Measurements from ENCODE around the gene KLHDC9.

KLHDC9 gene

GRCh38 chr1:161089938-161090337, 8.2 kb upstream of the KLHDC9 start:
- no peaks in the 10 kb centered on the region for H3K9me3 ChIP-seq (replicated peaks in 1 of 11)
- H3K27me3 ChIP-seq, result no peaks in the 10 kb centered on the region
- H3K27ac ChIP-seq, result no peak overlapping the region; a peak in 1 of 22 replicates
- peaks cover 0 to 80% (median 12%) of the 10 kb centered on the region in 10 experiments; a peak in 9 of 20 replicates for H3K4me1 ChIP-seq
- no peaks in the 10 kb centered on the region for H3K36me3 ChIP-seq
- H3K4me2 ChIP-seq, result peak overlapping the region in 4 of 11 experiments; percentile 18 to 85 (median 74); a peak in 6 of 22 replicates
- no peak overlapping the region for H3K4me3 ChIP-seq
- H4K20me1 ChIP-seq, result no peaks in the 10 kb centered on the region
- no peak overlapping the region for H3K9ac ChIP-seq
- no peak for TF ChIP-seq Cebpa-rat (IDR thresholded peaks at IDR 0.05)

GRCh38 chr1:161090617-161091016, 7.5 kb upstream of the KLHDC9 start:
- no peaks in the 10 kb centered on the region for H4K20me1 ChIP-seq
- H3K9ac ChIP-seq, result no peak overlapping the region
- no peak overlapping the region for H3K27ac ChIP-seq
- H3K36me3 ChIP-seq, result no peaks in the 10 kb centered on the region
- H3K27me3 ChIP-seq, result no peaks in the 10 kb centered on the region
- TF ChIP-seq Cebpa-rat (IDR thresholded peaks at IDR 0.05), result no peak
- peaks cover 0 to 79% (median 9%) of the 10 kb centered on the region in 10 experiments; a peak in 9 of 20 replicates for H3K4me1 ChIP-seq
- H3K4me2 ChIP-seq, result no peak overlapping the region
- no peaks in the 10 kb centered on the region for H3K9me3 ChIP-seq (replicated peaks in 1 of 11)
- no peak overlapping the region for H3K4me3 ChIP-seq

- TF ChIP-seq Cebpa-rat (IDR thresholded peaks at IDR 0.05), result no peak
- no peak overlapping the region for H3K27ac ChIP-seq
- no peaks in the 10 kb centered on the region for H3K27me3 ChIP-seq
- no peaks in the 10 kb centered on the region for H3K9me3 ChIP-seq (replicated peaks in 1 of 11)
- H3K4me1 ChIP-seq, result peaks cover 0 to 79% (median 10%) of the 10 kb centered on the region in 10 experiments; a peak in 10 of 20 replicates
- no peaks in the 10 kb centered on the region for H3K36me3 ChIP-seq
- H3K4me2 ChIP-seq, result no peak overlapping the region
- no peak overlapping the region for H3K9ac ChIP-seq
- no peaks in the 10 kb centered on the region for H4K20me1 ChIP-seq
- no peak overlapping the region for H3K4me3 ChIP-seq
These were observed 7.1 kb upstream of the KLHDC9 start for GRCh38 chr1:161091093-161091492.

GRCh38 chr1:161091796-161092507, 6.2 kb upstream of the KLHDC9 start:
- H3K4me3 ChIP-seq, result no peak overlapping the region
- H3K4me1 ChIP-seq, result peaks cover under 1 to 79% (median 17%) of the 10 kb centered on the region in 10 experiments; a peak in 16 of 20 replicates
- H3K27ac ChIP-seq, result no peak overlapping the region
- H3K36me3 ChIP-seq, result no peaks in the 10 kb centered on the region
- H3K9me3 ChIP-seq (replicated peaks in 1 of 11), result no peaks in the 10 kb centered on the region
- H3K27me3 ChIP-seq, result no peaks in the 10 kb centered on the region
- no peak for TF ChIP-seq Cebpa-rat (IDR thresholded peaks at IDR 0.05)
- no peaks in the 10 kb centered on the region for H4K20me1 ChIP-seq
- H3K9ac ChIP-seq, result no peak overlapping the region
- H3K4me2 ChIP-seq, result peak overlapping the region in 3 of 11 experiments; percentile 59 to 71 (median 63); a peak in 7 of 22 replicates

GRCh38 chr1:161092621-161093028, 5.5 kb upstream of the KLHDC9 start:
- TF ChIP-seq Cebpa-rat (IDR thresholded peaks at IDR 0.05), result no peak
- Histone ChIP-seq H3K4me3 (no peak overlapping the region), H3K36me3 (no peaks in the 10 kb centered on the region), H3K27me3 (no peaks in the 10 kb centered on the region), H3K4me1 (peaks cover 7 to 80% (median 24%) of the 10 kb centered on the region in 10 experiments; a peak in 19 of 20 replicates), H3K4me2 (peak overlapping the region in 5 of 11 experiments; percentile 32 to 71 (median 59); a peak in 9 of 22 replicates), H3K9me3 (replicated peaks in 1 of 11) (no peaks in the 10 kb centered on the region), H3K27ac (no peak overlapping the region), H3K9ac (no peak overlapping the region), H4K20me1 (peaks cover 0 to under 1% (median 0%) of the 10 kb centered on the region in 11 experiments; a peak in 1 of 22 replicates)

- H3K27ac ChIP-seq, result no peak overlapping the region
- peaks cover 25 to 80% (median 38%) of the 10 kb centered on the region in 10 experiments for H3K4me1 ChIP-seq
- H4K20me1 ChIP-seq, result peaks cover 0 to 19% (median 18%) of the 10 kb centered on the region in 11 experiments; a peak in 20 of 22 replicates
- no peak overlapping the region for H3K4me3 ChIP-seq
- no peak overlapping the region for H3K9ac ChIP-seq
- no peak overlapping the region for H3K4me2 ChIP-seq
- H3K9me3 ChIP-seq (replicated peaks in 1 of 11), result no peaks in the 10 kb centered on the region
- H3K27me3 ChIP-seq, result no peaks in the 10 kb centered on the region
- peaks cover 1 to 10% (median 7%) of the 10 kb centered on the region in 11 experiments; a peak in 19 of 22 replicates for H3K36me3 ChIP-seq
- no peak for TF ChIP-seq Cebpa-rat (IDR thresholded peaks at IDR 0.05)
These were observed 3.7 kb upstream of the KLHDC9 start for GRCh38 chr1:161094481-161094880.

- Histone ChIP-seq H3K27ac (no peak overlapping the region), H3K27me3 (no peaks in the 10 kb centered on the region), H3K9me3 (replicated peaks in 1 of 11) (no peaks in the 10 kb centered on the region), H4K20me1 (peaks cover 0 to 27% (median 25%) of the 10 kb centered on the region in 11 experiments; a peak in 20 of 22 replicates), H3K9ac (no peak overlapping the region), H3K36me3 (peaks cover 9 to 18% (median 15%) of the 10 kb centered on the region in 11 experiments; a peak in 21 of 22 replicates), H3K4me1 (peaks cover 27 to 74% (median 42%) of the 10 kb centered on the region in 10 experiments), H3K4me2 (no peak overlapping the region; a peak in 1 of 22 replicates), H3K4me3 (no peak overlapping the region)
- no peak for TF ChIP-seq Cebpa-rat (IDR thresholded peaks at IDR 0.05)
These were observed 2.9 kb upstream of the KLHDC9 start for GRCh38 chr1:161095230-161095629.

GRCh38 chr1:161096015-161096414, 2.1 kb upstream of the KLHDC9 start:
- Histone ChIP-seq H3K36me3 (peaks cover 16 to 26% (median 22%) of the 10 kb centered on the region in 11 experiments; a peak in 21 of 22 replicates), H3K27ac (no peak overlapping the region), H3K9me3 (replicated peaks in 1 of 11) (no peaks in the 10 kb centered on the region), H4K20me1 (peaks cover 0 to 34% (median 32%) of the 10 kb centered on the region in 11 experiments; a peak in 20 of 22 replicates), H3K9ac (0 out of 22 replicates have a peak overlapping the region, but pooled peaks of 1 of the 11 experiments have one; percentile 12), H3K4me3 (no peak overlapping the region), H3K4me1 (peaks cover 27 to 73% (median 42%) of the 10 kb centered on the region in 10 experiments), H3K27me3 (no peaks in the 10 kb centered on the region), H3K4me2 (peak overlapping the region in 4 of 11 experiments; percentile 90 to 98 (median 95); a peak in 8 of 22 replicates)
- no peak for TF ChIP-seq Cebpa-rat (IDR thresholded peaks at IDR 0.05)

GRCh38 chr1:161096530-161096929, 1.6 kb upstream of the KLHDC9 start:
- 0 out of 22 replicates have a peak overlapping the region, but pooled peaks of 2 of the 11 experiments have one; percentile 2 to 12 for H3K9ac ChIP-seq
- peaks cover 0 to 40% (median 36%) of the 10 kb centered on the region in 11 experiments; a peak in 20 of 22 replicates for H4K20me1 ChIP-seq
- H3K4me2 ChIP-seq, result peak overlapping the region in 4 of 11 experiments; percentile 90 to 98 (median 95); a peak in 8 of 22 replicates
- no peak overlapping the region for H3K4me3 ChIP-seq
- H3K36me3 ChIP-seq, result peaks cover 22 to 31% (median 28%) of the 10 kb centered on the region in 11 experiments
- no peaks in the 10 kb centered on the region for H3K9me3 ChIP-seq (replicated peaks in 1 of 11)
- no peak for TF ChIP-seq Cebpa-rat (IDR thresholded peaks at IDR 0.05)
- H3K27ac ChIP-seq, result no peak overlapping the region
- no peaks in the 10 kb centered on the region for H3K27me3 ChIP-seq
- peaks cover 27 to 70% (median 42%) of the 10 kb centered on the region in 10 experiments for H3K4me1 ChIP-seq

Measured in BLaER1 treated with 17β-estradiol and CSF1 and Interleukin-3, amounts not matched to agents 10 nM and 100 nM (cell line).